Cardiac septum (tissue), 1 donor: ENCODE data around the gene S100A7A. TPM values are rescaled to one million over a fixed set of nuclear protein-coding genes. Genes with fewer than 3 reads are reported as not detected.

Source experiments
- DNase-seq: peaks from one replicate; pipeline ENCODE4 v3.0.0-alpha.2; 2020; ENCODE audit warnings: low spot score
- intact Hi-C: fragments of 100-400 bp; cut with DNase I; formaldehyde crosslinking; loops from one replicate; pipeline ENCODE4 v1.14.0; 2022
- long read RNA-seq: library from polyadenylated mRNA; unstranded; transcript quantifications from one replicate; pipeline ENCODE4 v2.0.0, GENCODE V29; 2021
- total RNA-seq: library from RNA; stranded (reverse); fragmentation: NEBNext Ultra II Directional; extraction: Animal tissue kit (Norgen Biotek cat#: 25700); gene quantifications from one replicate; pipeline ENCODE4 v1.2.1, GENCODE V29; 2021
- donor health status: DM: no; HTN: no; CAD: no.

The S100A7A gene
- total RNA-seq: not detected
- long read RNA-seq: 0 reads

- intact Hi-C loops: no loop called here
Observed at GRCh38 chr1:153415850-153416570, at the start of gene S100A7A. TSS of gene S100A7A (plus strand) at chr1:153416520. CDS start at chr1:153418083, 1,563 bp downstream.

DNA sequence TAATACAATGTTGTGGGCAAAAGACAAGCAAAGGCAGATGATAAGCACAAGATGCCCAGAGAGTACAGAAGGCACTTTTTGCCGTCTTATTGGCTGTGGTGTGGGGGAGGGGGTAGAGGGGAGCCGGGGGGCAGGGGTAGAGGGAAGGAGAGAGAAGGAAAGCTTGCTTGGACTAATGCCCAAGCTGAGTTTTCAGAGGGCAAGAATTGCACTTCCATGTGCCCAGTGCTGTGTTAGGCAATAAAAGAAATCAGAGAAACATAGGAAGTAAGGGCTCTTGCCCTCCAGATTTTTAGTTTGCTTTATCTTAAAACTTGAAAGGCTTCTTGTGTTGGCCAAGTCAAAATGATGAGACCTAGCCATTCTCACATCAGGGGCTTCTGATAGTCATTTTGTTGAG lies 49.2 kb upstream of the S100A7A start:
- DNase-seq: no peak
- intact Hi-C loops: no loop called here

More at GRCh38 chr1:153415850-153416570, at the start of gene S100A7A:
- no peak for DNase-seq

DNA sequence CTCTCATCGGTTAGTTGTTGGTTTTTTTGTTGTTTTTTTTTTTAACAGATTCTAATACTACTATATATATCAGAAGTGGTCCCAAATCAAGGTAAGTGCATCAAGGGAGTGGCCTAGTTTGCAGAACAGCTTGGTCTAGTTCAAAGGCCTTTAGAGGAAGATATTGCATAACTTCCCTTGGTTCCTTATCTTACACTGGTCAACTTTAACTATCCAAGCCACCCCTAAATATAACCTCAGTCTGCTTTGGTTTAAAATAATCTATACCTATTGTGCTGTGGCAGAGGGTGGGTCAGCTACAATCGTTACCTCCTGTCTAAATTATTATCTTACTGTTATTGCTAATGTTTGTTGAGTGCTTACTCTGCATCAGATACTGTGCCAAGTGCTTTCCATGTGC lies 47.8 kb upstream of the S100A7A start:
- no peak for DNase-seq
- intact Hi-C loops: no loop called here

GRCh38 chr1:153370146-153370545 lies 46.2 kb upstream of the S100A7A start:
- DNase-seq: no peak
- intact Hi-C loops: no loop called here

DNA sequence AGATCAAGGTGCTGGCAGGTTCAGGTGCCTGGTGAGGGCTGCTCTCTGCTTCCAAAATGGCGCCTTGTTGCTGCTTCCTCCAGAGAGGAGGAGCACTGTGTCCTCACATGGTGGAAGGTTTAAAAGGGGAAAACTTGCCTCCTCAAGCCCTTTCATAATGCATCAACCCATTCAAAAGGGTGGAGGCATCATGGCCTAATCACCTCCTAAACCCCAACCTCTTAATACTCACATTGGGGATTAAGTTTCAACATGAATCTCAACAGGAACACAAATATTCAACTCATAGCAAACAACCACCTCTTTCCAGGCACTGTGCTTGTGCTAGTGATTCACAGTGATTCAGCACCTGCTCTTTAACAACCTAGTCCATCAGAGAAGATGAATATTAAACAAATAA lies 45.1 kb upstream of the S100A7A start:
- no peak for DNase-seq
- intact Hi-C loops: no loop called here

- intact Hi-C loops: no loop called here
- no peak for DNase-seq
Observed at GRCh38 chr1:153372571-153372970, 43.7 kb upstream of the S100A7A start.

- intact Hi-C loops: no loop called here
- DNase-seq: no peak
Observed at GRCh38 chr1:153374071-153374470, 42.2 kb upstream of the S100A7A start.

DNA sequence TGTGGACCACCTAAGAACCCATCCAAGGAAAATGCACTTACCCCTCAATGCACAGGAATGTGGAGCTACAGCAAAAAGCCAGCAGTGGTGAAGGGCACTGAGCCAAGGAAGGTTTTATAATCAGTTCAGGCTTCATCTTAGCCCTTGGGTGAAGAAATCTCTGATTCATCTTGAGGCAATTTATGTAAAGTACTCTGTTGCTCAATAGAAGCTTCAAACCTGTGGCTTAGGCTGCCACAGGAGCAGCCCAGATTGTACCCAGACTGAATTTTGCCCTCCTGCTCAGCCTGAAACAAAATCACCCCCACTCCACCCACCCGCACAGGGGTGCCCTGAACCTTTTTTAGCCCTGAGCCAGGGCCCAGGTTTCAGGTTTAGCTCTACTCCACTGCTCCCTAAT lies 40.8 kb upstream of the S100A7A start, which contains the start of gene S100A12:
S100A12 (minus strand) TSS at position 111 of the 400 bp plus-strand sequence. CDS start 1,029 bp downstream, outside the sequence.
- intact Hi-C loops: no loop called here
- no peak for DNase-seq

DNA sequence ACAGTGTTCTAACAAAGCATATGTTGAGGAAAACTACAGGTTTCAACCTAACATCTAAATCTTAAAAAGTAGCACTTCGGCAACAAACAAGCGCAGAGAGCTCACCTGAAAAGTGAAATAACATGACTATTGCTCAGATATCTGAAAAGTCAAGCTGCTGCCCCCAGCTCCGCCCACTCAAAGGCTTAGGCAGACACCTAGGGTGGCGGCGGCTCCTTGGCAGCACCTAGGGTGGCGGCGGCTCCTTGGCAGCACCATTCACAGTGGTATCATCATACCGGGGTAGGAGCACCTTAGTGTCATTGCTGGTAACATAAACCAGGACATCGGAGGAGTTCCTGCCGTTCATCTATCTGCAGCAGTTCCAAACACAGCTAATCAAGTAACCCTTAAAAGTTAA lies 36.7 kb upstream of the S100A7A start:
- intact Hi-C loops: no loop called here

DNA sequence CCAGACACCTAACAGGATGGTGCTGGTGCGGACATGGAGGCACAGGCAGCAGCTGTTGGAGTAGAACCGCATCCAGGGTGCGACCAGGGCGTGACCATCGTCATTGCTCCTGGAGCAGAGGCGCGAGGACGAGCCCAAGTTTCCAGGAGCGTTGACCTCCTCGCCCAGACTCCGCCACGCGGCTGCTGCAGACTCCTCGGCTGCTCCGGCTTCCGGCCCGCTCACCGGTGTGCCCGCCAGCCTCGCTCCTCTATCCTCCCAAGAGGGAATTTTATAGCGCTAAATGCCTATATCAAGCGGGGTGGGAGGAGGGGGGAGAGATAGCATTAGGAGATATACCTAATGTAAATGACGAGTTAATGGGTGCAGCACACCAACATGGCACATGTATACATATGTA lies 35.6 kb upstream of the S100A7A start:
- DNase-seq: no peak
- intact Hi-C loops: no loop called here

More for the DNA sequence above, 36.7 kb upstream of the S100A7A start:
- no peak for DNase-seq

DNA sequence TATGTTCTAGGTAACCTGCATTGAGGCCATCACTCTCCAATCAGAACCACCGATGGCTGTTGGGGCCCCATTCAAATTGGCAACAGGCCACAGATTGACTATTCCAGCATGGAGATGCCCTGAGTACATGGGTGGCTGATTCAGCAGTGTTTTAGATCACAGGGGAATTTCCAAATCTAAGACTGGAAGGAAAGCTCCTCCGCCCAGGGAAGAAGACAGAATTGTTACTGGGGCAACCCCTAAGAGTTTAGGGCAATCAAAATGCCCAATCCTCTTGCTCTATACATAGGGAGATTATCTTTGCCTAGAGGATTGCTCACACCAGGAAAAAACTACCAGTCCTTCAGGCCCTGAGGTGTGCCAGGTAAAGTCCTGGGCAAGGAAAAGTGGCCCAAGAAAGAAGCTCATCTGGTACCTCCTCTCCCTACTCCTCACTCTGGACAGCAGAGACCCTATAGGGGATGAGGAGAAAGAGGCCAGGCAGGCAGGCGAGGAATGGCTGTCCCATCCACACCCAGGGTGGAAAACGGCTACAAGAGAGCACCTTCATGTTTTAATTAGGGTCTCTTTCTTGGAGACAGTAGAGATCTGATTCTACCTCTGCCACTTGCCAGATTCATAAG lies 31.3 kb upstream of the S100A7A start:
- DNase-seq: no peak

DNA sequence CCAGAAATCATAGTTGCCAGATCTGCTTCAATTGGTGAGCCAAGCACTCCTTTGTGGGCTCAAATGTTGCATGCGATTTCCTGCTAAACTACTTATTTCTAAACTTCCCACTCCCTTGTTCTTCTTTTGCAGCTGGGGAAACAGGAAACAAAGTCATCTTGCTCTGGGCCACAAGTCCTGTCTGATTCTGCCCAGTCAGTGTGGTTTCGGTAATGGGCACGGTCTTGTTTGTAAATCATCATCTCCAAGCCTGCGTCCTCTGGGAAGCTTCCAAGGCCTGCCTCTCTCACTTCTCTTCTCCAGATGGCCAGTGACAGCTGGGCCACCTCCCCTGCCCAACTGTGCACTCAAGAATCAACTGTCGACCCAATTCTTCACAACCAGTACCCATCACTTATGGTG lies 29.8 kb upstream of the S100A7A start:
- peak; percentile 82 for DNase-seq
- intact Hi-C loops: no loop called here

More for the DNA sequence above, 31.3 kb upstream of the S100A7A start:
- intact Hi-C loops: no loop called here

GRCh38 chr1:153387001-153387400 lies 29.3 kb upstream of the S100A7A start:
- intact Hi-C loops: no loop called here
- no peak for DNase-seq

DNA sequence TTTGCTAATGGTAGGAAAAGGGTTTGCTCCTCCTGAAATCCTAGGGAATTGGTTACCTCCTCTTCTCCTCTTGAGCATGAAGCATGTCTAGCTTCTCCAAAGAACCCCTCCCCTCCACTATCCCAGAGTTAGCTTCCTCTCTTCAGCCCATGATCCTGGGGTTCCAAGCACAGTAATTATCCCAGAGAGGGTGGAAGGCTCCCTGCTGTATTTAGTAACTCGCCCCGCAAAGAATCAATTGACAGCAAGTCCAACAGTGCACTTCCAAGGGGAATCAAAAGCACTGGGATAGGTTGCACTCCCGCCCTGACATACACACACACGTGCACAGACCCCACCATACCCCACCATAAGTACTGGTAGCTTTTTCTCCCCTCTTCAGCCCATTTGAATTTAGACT lies 28.5 kb upstream of the S100A7A start:
- DNase-seq: no peak
- intact Hi-C loops: no loop called here

DNA sequence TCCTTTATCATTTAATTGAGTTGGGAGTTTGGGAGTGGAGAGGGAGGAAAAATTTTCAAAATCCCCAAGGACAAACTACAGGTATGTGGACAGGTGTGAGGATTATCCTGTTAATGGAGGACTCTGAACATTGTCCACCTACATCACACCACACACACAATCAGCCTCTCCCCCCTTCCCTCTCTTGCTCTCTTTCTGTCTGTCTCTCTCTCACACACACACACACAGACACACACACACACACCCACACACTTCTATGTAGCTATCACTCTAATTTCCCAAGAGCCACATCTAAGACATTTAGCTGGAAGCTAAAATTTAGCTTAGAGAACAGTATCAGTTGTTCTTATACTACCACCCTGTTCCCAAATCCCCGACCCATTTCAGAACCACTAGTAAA lies 26.9 kb upstream of the S100A7A start:
- intact Hi-C loops: no loop called here
- DNase-seq: no peak

DNA sequence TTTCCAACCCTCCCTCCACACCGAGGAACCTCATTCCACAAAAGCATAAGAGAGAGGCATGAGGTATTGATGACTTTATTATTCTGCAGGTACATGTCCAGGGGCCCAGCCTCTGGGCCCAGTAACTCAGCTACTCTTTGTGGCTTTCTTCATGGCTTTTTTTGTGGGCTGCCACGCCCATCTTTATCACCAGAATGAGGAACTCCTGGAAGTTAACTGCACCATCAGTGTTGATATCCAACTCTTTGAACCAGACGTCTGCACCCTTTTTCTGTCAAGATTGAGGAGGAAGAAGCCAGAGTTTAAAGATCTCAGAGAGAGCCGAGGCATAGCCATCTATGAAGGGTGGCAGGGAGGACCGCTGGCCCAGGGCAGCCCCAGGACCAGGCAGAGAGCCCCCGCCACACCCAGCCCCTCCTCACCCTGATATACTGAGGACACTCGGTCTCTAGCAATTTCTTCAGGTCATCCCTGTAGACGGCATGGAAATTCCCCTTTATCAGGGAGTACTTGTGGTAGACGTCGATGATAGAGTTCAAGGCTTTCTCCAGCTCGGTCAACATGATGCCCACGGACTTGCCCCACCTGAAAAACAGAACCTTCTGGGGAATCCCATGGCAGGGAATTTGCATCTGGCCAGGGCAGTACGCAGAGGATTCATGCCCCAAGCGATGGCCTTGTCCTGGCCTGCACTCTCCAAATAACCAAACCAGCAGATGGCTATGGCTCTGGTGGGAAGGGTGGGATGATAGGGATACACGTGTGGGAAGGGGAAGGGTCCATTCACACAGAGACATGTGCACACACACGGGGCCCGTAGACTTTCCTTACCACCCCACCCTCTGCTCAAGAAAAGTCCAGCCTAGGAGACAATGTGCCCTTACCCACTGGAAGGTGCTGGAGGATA lies 26.1 kb upstream of the S100A7A start:
- intact Hi-C loops: no loop called here
- DNase-seq: no peak

- intact Hi-C loops: no loop called here
- DNase-seq: peak; percentile 94
Observed at GRCh38 chr1:153390938-153391710, 25.2 kb upstream of the S100A7A start, which contains the start of gene S100A8. TSS of gene S100A8 (minus strand) at chr1:153391073. CDS start at chr1:153390535, 538 bp downstream.

GRCh38 chr1:153392258-153392657 lies 24.1 kb upstream of the S100A7A start:
- intact Hi-C loops: no loop called here

GRCh38 chr1:153392822-153393221 lies 23.5 kb upstream of the S100A7A start:
- no peak for DNase-seq
- intact Hi-C loops: no loop called here

More at GRCh38 chr1:153392258-153392657, 24.1 kb upstream of the S100A7A start:
- DNase-seq: no peak
